B cell (primary cell): Measurements from ENCODE around the gene ETV6.

Source experiments
- EZH2 ChIP-seq: IDR thresholded peaks from 2 replicates; pipeline ENCODE4 v1.6.1; 2012; ENCODE audit warnings: borderline replicate concordance, low read depth, mild to moderate bottlenecking, moderate library complexity, low read length; ENCODE audit not compliant: insufficient read depth, poor library complexity, severe bottlenecking
- TF ChIP-seq, protein P1 (sequence below): fragments of 200-600 bp; IDR thresholded peaks from one replicate; pipeline ENCODE4 v1.8.0; 2022; ENCODE audit warnings: antibody characterized with exemption, mild to moderate bottlenecking

DNA sequence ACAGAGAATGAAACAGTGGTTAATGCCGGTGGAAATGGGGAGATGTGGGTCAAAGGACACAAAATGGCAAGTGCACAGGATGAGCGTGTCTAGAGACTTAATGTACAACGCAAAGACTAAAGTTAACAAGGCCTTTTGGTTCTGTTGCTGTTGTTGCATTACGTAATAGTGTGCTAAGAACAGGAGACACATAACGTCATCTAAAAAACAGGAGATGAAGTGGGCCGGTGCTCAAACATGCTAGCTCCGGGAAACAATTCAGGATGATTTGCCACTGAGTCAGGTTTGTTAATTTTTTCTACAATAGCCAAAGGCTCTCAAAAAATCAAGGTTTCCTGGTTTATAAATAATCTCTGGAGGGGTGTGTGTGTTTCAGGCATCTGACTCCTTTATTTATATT lies 55.5 kb downstream of the ETV6 start:
- TF ChIP-seq, protein P1, sequence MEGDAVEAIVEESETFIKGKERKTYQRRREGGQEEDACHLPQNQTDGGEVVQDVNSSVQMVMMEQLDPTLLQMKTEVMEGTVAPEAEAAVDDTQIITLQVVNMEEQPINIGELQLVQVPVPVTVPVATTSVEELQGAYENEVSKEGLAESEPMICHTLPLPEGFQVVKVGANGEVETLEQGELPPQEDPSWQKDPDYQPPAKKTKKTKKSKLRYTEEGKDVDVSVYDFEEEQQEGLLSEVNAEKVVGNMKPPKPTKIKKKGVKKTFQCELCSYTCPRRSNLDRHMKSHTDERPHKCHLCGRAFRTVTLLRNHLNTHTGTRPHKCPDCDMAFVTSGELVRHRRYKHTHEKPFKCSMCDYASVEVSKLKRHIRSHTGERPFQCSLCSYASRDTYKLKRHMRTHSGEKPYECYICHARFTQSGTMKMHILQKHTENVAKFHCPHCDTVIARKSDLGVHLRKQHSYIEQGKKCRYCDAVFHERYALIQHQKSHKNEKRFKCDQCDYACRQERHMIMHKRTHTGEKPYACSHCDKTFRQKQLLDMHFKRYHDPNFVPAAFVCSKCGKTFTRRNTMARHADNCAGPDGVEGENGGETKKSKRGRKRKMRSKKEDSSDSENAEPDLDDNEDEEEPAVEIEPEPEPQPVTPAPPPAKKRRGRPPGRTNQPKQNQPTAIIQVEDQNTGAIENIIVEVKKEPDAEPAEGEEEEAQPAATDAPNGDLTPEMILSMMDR: no peak
- TF ChIP-seq EZH2: no peak
